Kidney (tissue), 14 donors: ENCODE results near the gene IL25. TPM values are rescaled to one million over a fixed set of nuclear protein-coding genes. Genes with fewer than 3 reads are reported as not detected.
A peak's percentile ranks its signal among the peaks of the same experiment; 100 is the strongest.

Experiments
- DNase-seq, 5 donors: peaks; one replicate each; pipeline ENCODE4 v3.0.0-alpha.2; 2013 to 2020
- FAIRE-seq: peaks from 2 replicates; lab custom pipeline; 2012; peaks lifted over from hg19 to GRCh38; lab: Jason Lieb, UNC
- H3K27ac ChIP-seq, 2 donors: one replicate each; pipeline ENCODE4 v1.7.0; 2013; ENCODE audit warnings: low read depth in 2 of 2, low read length in 2 of 2, inconsistent platforms in 1 of 2
- H3K27me3 ChIP-seq: one replicate; pipeline ENCODE4 v1.7.1; 2013; ENCODE audit warnings: low read length, inconsistent platforms; ENCODE audit not compliant: control insufficient read depth, insufficient read depth
- H3K36me3 ChIP-seq, 3 donors: one replicate each; pipeline versions ENCODE4 v1.7.0 to v1.7.1; 2013; ENCODE audit warnings: low read length in 3 of 3, control low read depth in 1 of 3, inconsistent platforms in 1 of 3; ENCODE audit not compliant: insufficient read depth in 3 of 3, control insufficient read depth in 2 of 3
- H3K4me1 ChIP-seq, 3 donors: one replicate each; pipeline versions ENCODE4 v1.7.0 to v1.7.1; 2013; ENCODE audit warnings: low read length in 3 of 3, inconsistent platforms in 1 of 3, low read depth in 1 of 3; ENCODE audit not compliant: control insufficient read depth in 2 of 3, insufficient read depth in 2 of 3
- H3K4me3 ChIP-seq, 3 donors: one replicate each; pipeline versions ENCODE4 v1.7.0 to v1.8.1; 2013; ENCODE audit warnings: low read length in 3 of 3, control low read depth in 1 of 3, inconsistent platforms in 1 of 3
- H3K9ac ChIP-seq, 3 donors: one replicate each; pipeline versions ENCODE4 v1.7.0 to v1.7.1; 2013; ENCODE audit warnings: low read length in 3 of 3, control low read depth in 1 of 3, inconsistent platforms in 1 of 3
- H3K9me3 ChIP-seq, 3 donors: one replicate each; pipeline versions ENCODE4 v1.7.0 to v1.7.1; 2013; ENCODE audit warnings: low read length in 3 of 3, control low read depth in 1 of 3, inconsistent platforms in 1 of 3; ENCODE audit not compliant: control insufficient read depth in 2 of 3, insufficient read depth in 1 of 3
- CTCF ChIP-seq: IDR thresholded peaks from 3 replicates; pipeline ENCODE4 v1.5.1; 2012; ENCODE audit warnings: mild to moderate bottlenecking, moderate library complexity, borderline replicate concordance; ENCODE audit not compliant: insufficient read depth; ENCODE audit errors: extremely low read depth
- intact Hi-C: fragments of 100-400 bp; cut with DNase I; formaldehyde crosslinking; loops from one replicate; pipeline ENCODE4 v1.11.1; 2022
- polyA plus RNA-seq: library from polyadenylated mRNA; stranded (reverse); fragments of 350-450 nt; fragmentation: Illumina TruSeq; extraction: RNeasy Lipid Tissue Mini Kit (QIAGEN cat#74804); gene quantifications from one replicate; pipeline ENCODE4 v1.2.3, GENCODE V29; 2014; ENCODE audit warnings: low read depth, low replicate concordance; ENCODE audit not compliant: insufficient read depth
- total RNA-seq: library from RNA; stranded (reverse); fragmentation: NEBNext Ultra II Directional; extraction: Animal tissue kit (Norgen Biotek cat#: 25700); gene quantifications from one replicate; pipeline ENCODE4 v1.2.1, GENCODE V29; 2021
- donor health status: control.
- donor health status: control.
- donor health status: control.
- donor health status: control.
- donor health status: control.
- donor health status: DM: yes; HTN: yes; CAD: no.
- donor health status: Normal renal cell carcinoma (clear cell type).

Gene IL25
- total and polyA plus RNA-seq, 2 donors from 2014 or later, result not detected

- intact Hi-C loops, result no loop called here
- Histone ChIP-seq H3K4me3 (no peak overlapping the region), H3K36me3 (peaks cover 0 to 2% (median 0%) of the 10 kb centered on the region in 3 donors), H3K27me3 (no peaks in the 10 kb centered on the region), H3K9ac (no peak overlapping the region), H3K9me3 (no peaks in the 10 kb centered on the region), H3K27ac (no peak overlapping the region), H3K4me1 (peaks cover 0 to 7% (median 0%) of the 10 kb centered on the region in 3 donors)
- TF ChIP-seq CTCF, result no peak
- no peak for DNase-seq
- no peak for FAIRE-seq
Measured at GRCh38 chr14:23355871-23356435, 16.7 kb upstream of the IL25 start.

GRCh38 chr14:23356662-23357061, 15.9 kb upstream of the IL25 start:
- Histone ChIP-seq H3K9me3 (no peaks in the 10 kb centered on the region), H3K36me3 (peaks cover 0 to 2% (median 0%) of the 10 kb centered on the region in 3 donors), H3K27me3 (no peaks in the 10 kb centered on the region), H3K9ac (no peak overlapping the region), H3K4me1 (peaks cover 0 to 7% (median 0%) of the 10 kb centered on the region in 3 donors), H3K4me3 (no peak overlapping the region), H3K27ac (no peak overlapping the region)
- no peak for TF ChIP-seq CTCF
- no peak for DNase-seq
- no peak for FAIRE-seq
- intact Hi-C loops, result no loop called here

GRCh38 chr14:23357261-23357660, 15.3 kb upstream of the IL25 start:
- no peak overlapping the region for H3K9ac ChIP-seq
- FAIRE-seq, result no peak
- H3K4me3 ChIP-seq, result no peak overlapping the region
- no peaks in the 10 kb centered on the region for H3K9me3 ChIP-seq
- peak in 2 of 5 donors; percentile 31 to 56 for DNase-seq
- TF ChIP-seq CTCF, result no peak
- H3K27me3 ChIP-seq, result no peaks in the 10 kb centered on the region
- intact Hi-C loops, result no loop called here
- no peak overlapping the region for H3K27ac ChIP-seq
- peaks cover 0 to 3% (median 0%) of the 10 kb centered on the region in 3 donors for H3K4me1 ChIP-seq
- peaks cover 0 to 2% (median 0%) of the 10 kb centered on the region in 3 donors for H3K36me3 ChIP-seq

GRCh38 chr14:23358042-23358441, 14.6 kb upstream of the IL25 start:
- no peak overlapping the region for H3K27ac ChIP-seq
- DNase-seq (no peak), FAIRE-seq (no peak)
- intact Hi-C loops, result no loop called here
- no peak overlapping the region for H3K4me3 ChIP-seq
- no peaks in the 10 kb centered on the region for H3K9me3 ChIP-seq
- peaks cover 0 to 2% (median 0%) of the 10 kb centered on the region in 3 donors for H3K36me3 ChIP-seq
- no peak overlapping the region for H3K9ac ChIP-seq
- H3K4me1 ChIP-seq, result peaks cover 0 to 2% (median 0%) of the 10 kb centered on the region in 3 donors
- no peaks in the 10 kb centered on the region for H3K27me3 ChIP-seq
- no peak for TF ChIP-seq CTCF
